ENCODE measurements around the gene ST7. TPM values are rescaled to one million over a fixed set of nuclear protein-coding genes. Genes with fewer than 3 reads are reported as not detected.

ST7 gene
- polyA plus RNA-seq, 2 of the 4 experiments (the other 2 are of a cell fraction), result 16.2 to 26.0 TPM

DNA sequence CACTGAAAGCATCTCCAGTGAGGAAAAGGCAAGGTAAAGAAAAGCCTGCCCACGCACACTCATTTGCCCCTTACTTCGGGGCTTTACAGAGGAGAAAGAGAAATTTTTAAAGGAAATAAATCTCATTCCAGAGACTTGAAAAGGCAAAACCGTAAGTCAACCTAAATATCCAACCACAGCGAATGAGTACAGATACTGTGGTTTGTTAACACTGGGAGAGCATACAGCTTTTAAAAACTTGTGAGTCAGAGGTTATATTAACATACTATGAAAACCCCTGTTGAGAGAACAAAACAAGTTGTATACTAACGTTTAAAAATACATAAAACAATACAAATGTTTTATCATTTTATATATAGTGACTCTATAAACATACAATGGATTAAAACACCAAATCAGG lies 28.6 kb upstream of the ST7 start:
- CTCF ChIA-PET, result interaction anchor here (1.5 kb wide), 1 partner anchor 10 kb away, joined by 4 read pairs; no protein-coding TSS in a partner anchor
- ATAC-seq, result no peak
- no peak for DNase-seq (ENCODE audit: low read depth in 1 of 2, low spot score in 1 of 2)
- 75% methylated on average over 5 of the region's 5 CpGs for WGBS (ENCODE audit: missing lambda C conversion rate)
- Histone ChIP-seq H3K4me1 (no peaks in the 10 kb centered on the region), H3K9me3 (no peaks in the 10 kb centered on the region), H3K27ac (no peak overlapping the region), H3K4me3 (no peak overlapping the region), H3K4me2 (no peak overlapping the region)
- TF ChIP-seq HOXB13 (CRISPR knock-in tag; IDR thresholded peaks at IDR 0.05; ENCODE audit: low read depth), result no peak
- TF ChIP-seq SMC3 (IDR thresholded peaks at IDR 0.05), result no peak
- no peak for TF ChIP-seq CEBPB (IDR thresholded peaks at IDR 0.05)
- TF ChIP-seq, protein P1, sequence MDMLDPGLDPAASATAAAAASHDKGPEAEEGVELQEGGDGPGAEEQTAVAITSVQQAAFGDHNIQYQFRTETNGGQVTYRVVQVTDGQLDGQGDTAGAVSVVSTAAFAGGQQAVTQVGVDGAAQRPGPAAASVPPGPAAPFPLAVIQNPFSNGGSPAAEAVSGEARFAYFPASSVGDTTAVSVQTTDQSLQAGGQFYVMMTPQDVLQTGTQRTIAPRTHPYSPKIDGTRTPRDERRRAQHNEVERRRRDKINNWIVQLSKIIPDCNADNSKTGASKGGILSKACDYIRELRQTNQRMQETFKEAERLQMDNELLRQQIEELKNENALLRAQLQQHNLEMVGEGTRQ (IDR thresholded peaks at IDR 0.05), result no peak
- TF ChIP-seq RARB (CRISPR knock-in tag; IDR thresholded peaks at IDR 0.05), result no peak
- TF ChIP-seq RCOR1 (IDR thresholded peaks at IDR 0.05; ENCODE audit: low read depth, low read length), result no peak
- TF ChIP-seq TP53 (CRISPR knock-in tag; IDR thresholded peaks at IDR 0.05), result no peak
- TF ChIP-seq NPAS2 (CRISPR knock-in tag; IDR thresholded peaks at IDR 0.05; ENCODE audit: borderline replicate concordance), result no peak
- TF ChIP-seq FOXS1 (CRISPR knock-in tag; IDR thresholded peaks at IDR 0.05), result no peak
- TF ChIP-seq FOSB (CRISPR knock-in tag; IDR thresholded peaks at IDR 0.05), result no peak
- TF ChIP-seq HEYL (CRISPR knock-in tag; IDR thresholded peaks at IDR 0.05), result no peak
- no peak for TF ChIP-seq ZC3H11A (IDR thresholded peaks at IDR 0.05)
- no peak for TF ChIP-seq ESRRA (IDR thresholded peaks at IDR 0.05; ENCODE audit: borderline replicate concordance, low read length)
- TF ChIP-seq HDAC2 (IDR thresholded peaks at IDR 0.05), result no peak
- POLR2A ChIA-PET, result no interaction called here
- FAIRE-seq, result no peak

GRCh38 chr7:116929021-116929420 lies 24.3 kb upstream of the ST7 start:
- WGBS (ENCODE audit: missing lambda C conversion rate), result 48% methylated on average over 3 of the region's 3 CpGs
- no peak for ATAC-seq
- no peak for FAIRE-seq
- Histone ChIP-seq H3K4me1 (peaks cover 5% of the 10 kb centered on the region; the same call in 1 of the 3 replicates), H3K4me3 (no peak overlapping the region), H3K9me3 (no peaks in the 10 kb centered on the region), H3K27ac (no peak overlapping the region), H3K4me2 (no peak overlapping the region)
- no peak for TF ChIP-seq GATA3 (IDR thresholded peaks at IDR 0.05; ENCODE audit: borderline replicate concordance)
- no peak for TF ChIP-seq HES2 (IDR thresholded peaks at IDR 0.05)
- no peak for TF ChIP-seq RCOR1 (IDR thresholded peaks at IDR 0.05; ENCODE audit: low read depth, low read length)
- TF ChIP-seq RNF2 (IDR thresholded peaks at IDR 0.05; ENCODE audit: borderline replicate concordance, low read depth), result no peak
- TF ChIP-seq KDM5A (IDR thresholded peaks at IDR 0.05), result no peak
- no peak for TF ChIP-seq HOXB13 (CRISPR knock-in tag; IDR thresholded peaks at IDR 0.05; ENCODE audit: low read depth)
- TF ChIP-seq NFE2L2 (conservative IDR thresholded peaks at IDR 0.05; ENCODE audit: low read length), result no peak
- TF ChIP-seq EP300 (IDR thresholded peaks at IDR 0.05), result no peak
- TF ChIP-seq HEYL (CRISPR knock-in tag; IDR thresholded peaks at IDR 0.05), result no peak
- TF ChIP-seq CBX2 (IDR thresholded peaks at IDR 0.05; ENCODE audit: borderline replicate concordance, low read depth), result no peak
- TF ChIP-seq FOXS1 (CRISPR knock-in tag; IDR thresholded peaks at IDR 0.05), result no peak
- TF ChIP-seq CBX8 (IDR thresholded peaks at IDR 0.05), result no peak
- no peak for TF ChIP-seq EHF (CRISPR knock-in tag; IDR thresholded peaks at IDR 0.05)
- TF ChIP-seq PHF8 (IDR thresholded peaks at IDR 0.05; ENCODE audit: borderline replicate concordance, low read depth), result no peak
- no peak for TF ChIP-seq JUN (IDR thresholded peaks at IDR 0.05)
- ChIA-PET CTCF (interaction anchor here (0.9 to 4.4 kb wide), 11 partner anchors 8 to 457 kb away, joined by 3 to 47 read pairs (median 10); partner anchors contain the start of gene ST7), POLR2A (no interaction called here)
- DNase-seq (ENCODE audit: low read depth in 1 of 2, low spot score in 1 of 2), result no peak
